ENCODE data around the gene TROAP. TPM values are rescaled to one million over a fixed set of nuclear protein-coding genes. Genes with fewer than 3 reads are reported as not detected.
A peak's percentile ranks its signal among the peaks of the same experiment; 100 is the strongest.

Gene TROAP
- total and polyA plus RNA-seq, 9 of the 15 experiments (the other 6 are each of a cell fraction or from before 2014, with no cell fraction given) = 46.4 to 171 (median 59.8) TPM

- TF ChIP-seq, protein P1, sequence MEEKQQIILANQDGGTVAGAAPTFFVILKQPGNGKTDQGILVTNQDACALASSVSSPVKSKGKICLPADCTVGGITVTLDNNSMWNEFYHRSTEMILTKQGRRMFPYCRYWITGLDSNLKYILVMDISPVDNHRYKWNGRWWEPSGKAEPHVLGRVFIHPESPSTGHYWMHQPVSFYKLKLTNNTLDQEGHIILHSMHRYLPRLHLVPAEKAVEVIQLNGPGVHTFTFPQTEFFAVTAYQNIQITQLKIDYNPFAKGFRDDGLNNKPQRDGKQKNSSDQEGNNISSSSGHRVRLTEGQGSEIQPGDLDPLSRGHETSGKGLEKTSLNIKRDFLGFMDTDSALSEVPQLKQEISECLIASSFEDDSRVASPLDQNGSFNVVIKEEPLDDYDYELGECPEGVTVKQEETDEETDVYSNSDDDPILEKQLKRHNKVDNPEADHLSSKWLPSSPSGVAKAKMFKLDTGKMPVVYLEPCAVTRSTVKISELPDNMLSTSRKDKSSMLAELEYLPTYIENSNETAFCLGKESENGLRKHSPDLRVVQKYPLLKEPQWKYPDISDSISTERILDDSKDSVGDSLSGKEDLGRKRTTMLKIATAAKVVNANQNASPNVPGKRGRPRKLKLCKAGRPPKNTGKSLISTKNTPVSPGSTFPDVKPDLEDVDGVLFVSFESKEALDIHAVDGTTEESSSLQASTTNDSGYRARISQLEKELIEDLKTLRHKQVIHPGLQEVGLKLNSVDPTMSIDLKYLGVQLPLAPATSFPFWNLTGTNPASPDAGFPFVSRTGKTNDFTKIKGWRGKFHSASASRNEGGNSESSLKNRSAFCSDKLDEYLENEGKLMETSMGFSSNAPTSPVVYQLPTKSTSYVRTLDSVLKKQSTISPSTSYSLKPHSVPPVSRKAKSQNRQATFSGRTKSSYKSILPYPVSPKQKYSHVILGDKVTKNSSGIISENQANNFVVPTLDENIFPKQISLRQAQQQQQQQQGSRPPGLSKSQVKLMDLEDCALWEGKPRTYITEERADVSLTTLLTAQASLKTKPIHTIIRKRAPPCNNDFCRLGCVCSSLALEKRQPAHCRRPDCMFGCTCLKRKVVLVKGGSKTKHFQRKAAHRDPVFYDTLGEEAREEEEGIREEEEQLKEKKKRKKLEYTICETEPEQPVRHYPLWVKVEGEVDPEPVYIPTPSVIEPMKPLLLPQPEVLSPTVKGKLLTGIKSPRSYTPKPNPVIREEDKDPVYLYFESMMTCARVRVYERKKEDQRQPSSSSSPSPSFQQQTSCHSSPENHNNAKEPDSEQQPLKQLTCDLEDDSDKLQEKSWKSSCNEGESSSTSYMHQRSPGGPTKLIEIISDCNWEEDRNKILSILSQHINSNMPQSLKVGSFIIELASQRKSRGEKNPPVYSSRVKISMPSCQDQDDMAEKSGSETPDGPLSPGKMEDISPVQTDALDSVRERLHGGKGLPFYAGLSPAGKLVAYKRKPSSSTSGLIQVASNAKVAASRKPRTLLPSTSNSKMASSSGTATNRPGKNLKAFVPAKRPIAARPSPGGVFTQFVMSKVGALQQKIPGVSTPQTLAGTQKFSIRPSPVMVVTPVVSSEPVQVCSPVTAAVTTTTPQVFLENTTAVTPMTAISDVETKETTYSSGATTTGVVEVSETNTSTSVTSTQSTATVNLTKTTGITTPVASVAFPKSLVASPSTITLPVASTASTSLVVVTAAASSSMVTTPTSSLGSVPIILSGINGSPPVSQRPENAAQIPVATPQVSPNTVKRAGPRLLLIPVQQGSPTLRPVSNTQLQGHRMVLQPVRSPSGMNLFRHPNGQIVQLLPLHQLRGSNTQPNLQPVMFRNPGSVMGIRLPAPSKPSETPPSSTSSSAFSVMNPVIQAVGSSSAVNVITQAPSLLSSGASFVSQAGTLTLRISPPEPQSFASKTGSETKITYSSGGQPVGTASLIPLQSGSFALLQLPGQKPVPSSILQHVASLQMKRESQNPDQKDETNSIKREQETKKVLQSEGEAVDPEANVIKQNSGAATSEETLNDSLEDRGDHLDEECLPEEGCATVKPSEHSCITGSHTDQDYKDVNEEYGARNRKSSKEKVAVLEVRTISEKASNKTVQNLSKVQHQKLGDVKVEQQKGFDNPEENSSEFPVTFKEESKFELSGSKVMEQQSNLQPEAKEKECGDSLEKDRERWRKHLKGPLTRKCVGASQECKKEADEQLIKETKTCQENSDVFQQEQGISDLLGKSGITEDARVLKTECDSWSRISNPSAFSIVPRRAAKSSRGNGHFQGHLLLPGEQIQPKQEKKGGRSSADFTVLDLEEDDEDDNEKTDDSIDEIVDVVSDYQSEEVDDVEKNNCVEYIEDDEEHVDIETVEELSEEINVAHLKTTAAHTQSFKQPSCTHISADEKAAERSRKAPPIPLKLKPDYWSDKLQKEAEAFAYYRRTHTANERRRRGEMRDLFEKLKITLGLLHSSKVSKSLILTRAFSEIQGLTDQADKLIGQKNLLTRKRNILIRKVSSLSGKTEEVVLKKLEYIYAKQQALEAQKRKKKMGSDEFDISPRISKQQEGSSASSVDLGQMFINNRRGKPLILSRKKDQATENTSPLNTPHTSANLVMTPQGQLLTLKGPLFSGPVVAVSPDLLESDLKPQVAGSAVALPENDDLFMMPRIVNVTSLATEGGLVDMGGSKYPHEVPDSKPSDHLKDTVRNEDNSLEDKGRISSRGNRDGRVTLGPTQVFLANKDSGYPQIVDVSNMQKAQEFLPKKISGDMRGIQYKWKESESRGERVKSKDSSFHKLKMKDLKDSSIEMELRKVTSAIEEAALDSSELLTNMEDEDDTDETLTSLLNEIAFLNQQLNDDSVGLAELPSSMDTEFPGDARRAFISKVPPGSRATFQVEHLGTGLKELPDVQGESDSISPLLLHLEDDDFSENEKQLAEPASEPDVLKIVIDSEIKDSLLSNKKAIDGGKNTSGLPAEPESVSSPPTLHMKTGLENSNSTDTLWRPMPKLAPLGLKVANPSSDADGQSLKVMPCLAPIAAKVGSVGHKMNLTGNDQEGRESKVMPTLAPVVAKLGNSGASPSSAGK (IDR thresholded peaks at IDR 0.05) = 0 out of 2 replicates have a peak, but pooled peaks have one; percentile 16
- peak; percentile 20 for TF ChIP-seq NEUROD1 (IDR thresholded peaks at IDR 0.05; ENCODE audit: borderline replicate concordance, low read depth, low read length, partially characterized antibody)
- TF ChIP-seq, protein P2, sequence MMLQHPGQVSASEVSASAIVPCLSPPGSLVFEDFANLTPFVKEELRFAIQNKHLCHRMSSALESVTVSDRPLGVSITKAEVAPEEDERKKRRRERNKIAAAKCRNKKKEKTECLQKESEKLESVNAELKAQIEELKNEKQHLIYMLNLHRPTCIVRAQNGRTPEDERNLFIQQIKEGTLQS (IDR thresholded peaks at IDR 0.05) = peak; percentile 23; the same call in 1 of the 2 replicates
- TF ChIP-seq, protein P2 (CRISPR knock-in tag; conservative IDR thresholded peaks at IDR 0.05) = no peak
- peak; percentile 16; the same call in 1 of the 2 replicates for TF ChIP-seq RB1 (IDR thresholded peaks at IDR 0.05; ENCODE audit: low read depth)
Measured at GRCh38 chr12:49283541-49284429, 39.3 kb upstream of the TROAP start (continued).

Data from K562 (cell line).